A549 (cell line): ENCODE results near the gene NTN4. TPM values are rescaled to one million over a fixed set of nuclear protein-coding genes. Genes with fewer than 3 reads are reported as not detected.
A peak's percentile ranks its signal among the peaks of the same experiment; 100 is the strongest.

Experiments used
- ATAC-seq, 2 experiments: fragments of 200-7000 bp in 1 of 2; fragments of >200 bp in 1 of 2; cut with Nextera tagmentation in 1 of 2; cut with Tn5 transposase in 1 of 2; 3 replicates each; pipeline versions ENCODE4 v1.8.0 to v1.9.1; 2018 to 2020; ENCODE audit warnings: mild to moderate bottlenecking in 1 of 2, moderate library complexity in 1 of 2
- CTCF ChIA-PET: fragments of 300-600 bp; sonication (Branson Sonifier 250); formaldehyde crosslinking; extraction: SDS; loops from one replicate; lab custom pipeline; 2021; ENCODE audit warnings: antibody characterized with exemption, inconsistent platforms; lab: Yijun Ruan, JAX
- POLR2A ChIA-PET: fragments of 350-600 bp; formaldehyde crosslinking; extraction: SDS; loops from one replicate; lab custom pipeline; 2021; ENCODE audit warnings: antibody characterized with exemption, inconsistent platforms; lab: Yijun Ruan, JAX
- DNase-seq, 2 experiments: peaks; one replicate each; pipeline versions ENCODE4 v3.0.0 to v3.0.0-alpha.2; 2011 to 2016; ENCODE audit warnings: low read depth in 1 of 2, low spot score in 1 of 2
- FAIRE-seq: peaks from 2 replicates; lab custom pipeline; 2011; peaks lifted over from hg19 to GRCh38; lab: Jason Lieb, UNC
- H3K27ac ChIP-seq, 2 experiments: fragments of >200 bp; sonication (Bioruptor Twin); formaldehyde crosslinking; 3 replicates each; pipeline ENCODE4 v1.5.1; 2016 to 2017
- H3K4me1 ChIP-seq: fragments of >200 bp; sonication (Bioruptor Twin); formaldehyde crosslinking; 3 replicates; pipeline ENCODE4 v1.6.1; 2016
- H3K4me2 ChIP-seq: fragments of >200 bp; sonication (Bioruptor Twin); formaldehyde crosslinking; 3 replicates; pipeline ENCODE4 v1.6.1; 2016
- H3K4me3 ChIP-seq: fragments of >200 bp; sonication (Bioruptor Twin); formaldehyde crosslinking; 3 replicates; pipeline ENCODE4 v1.5.1; 2016
- H3K9me3 ChIP-seq: fragments of >200 bp; sonication (Bioruptor Twin); formaldehyde crosslinking; 3 replicates; pipeline ENCODE4 v1.6.1; 2016
- CBX2 ChIP-seq: fragments of 200-600 bp; sonication (generic); IDR thresholded peaks from 2 replicates; pipeline ENCODE4 v1.6.1; 2016; ENCODE audit warnings: low read depth, mild to moderate bottlenecking, borderline replicate concordance
- CHD2 ChIP-seq: fragments of 150-350 bp; IDR thresholded peaks from 2 replicates; pipeline ENCODE4 v1.6.1; 2014; ENCODE audit warnings: low read length; ENCODE audit not compliant: partially characterized antibody
- EHMT2 ChIP-seq: fragments of 200-600 bp; sonication (generic); IDR thresholded peaks from 2 replicates; pipeline ENCODE4 v1.6.1; 2016; ENCODE audit warnings: antibody characterized with exemption, low read depth, mild to moderate bottlenecking, moderate library complexity
- HDAC2 ChIP-seq: fragments of 200-600 bp; sonication (generic); IDR thresholded peaks from 2 replicates; pipeline ENCODE4 v1.6.1; 2016
- JUNB ChIP-seq: fragments of >200 bp; sonication (Bioruptor Twin); formaldehyde crosslinking; IDR thresholded peaks from 2 replicates; pipeline ENCODE4 v1.6.1; 2016
- KDM1A ChIP-seq: fragments of 200-600 bp; sonication (generic); IDR thresholded peaks from 2 replicates; pipeline ENCODE4 v1.6.1; 2016; ENCODE audit warnings: low read depth, mild to moderate bottlenecking
- KDM5A ChIP-seq: fragments of 200-600 bp; sonication (generic); IDR thresholded peaks from 2 replicates; pipeline ENCODE4 v1.6.1; 2016; ENCODE audit warnings: antibody characterized with exemption, mild to moderate bottlenecking
- MAFK ChIP-seq: fragments of 450-650 bp; IDR thresholded peaks from 2 replicates; pipeline ENCODE4 v1.6.1; 2014; ENCODE audit not compliant: partially characterized antibody
- POLR2A ChIP-seq: IDR thresholded peaks from 2 replicates; pipeline ENCODE4 v1.6.1; 2012; ENCODE audit warnings: mild to moderate bottlenecking, low read length
- POLR2AphosphoS2 ChIP-seq: conservative IDR thresholded peaks from 2 replicates; pipeline ENCODE4 v1.6.1; 2012; ENCODE audit warnings: low read length, improper control_type of control experiment, inconsistent platforms
- RAD21 ChIP-seq, 2 experiments: fragments of >200 bp in 1 of 2; sonication (Bioruptor Twin) in 1 of 2; formaldehyde crosslinking in 1 of 2; IDR thresholded peaks in 1 of 2; conservative IDR thresholded peaks in 1 of 2; 2 replicates in 1 of 2; 3 replicates in 1 of 2; pipeline ENCODE4 v1.6.1; 2012 to 2018; ENCODE audit warnings: inconsistent platforms in 1 of 2
- RARB ChIP-seq: fragments of 250-450 bp; sonication (Bioruptor Pico); IDR thresholded peaks from 2 replicates; pipeline ENCODE4 v1.8.0; 2021; ENCODE audit warnings: mild to moderate bottlenecking, moderate library complexity
- RCOR1 ChIP-seq: fragments of 150-350 bp; IDR thresholded peaks from 2 replicates; pipeline ENCODE4 v1.6.1; 2014; ENCODE audit warnings: antibody characterized with exemption, low read length, low read depth
- RFX5 ChIP-seq: fragments of 450-650 bp; IDR thresholded peaks from 2 replicates; pipeline ENCODE4 v1.7.1; 2014; ENCODE audit warnings: antibody characterized with exemption, mild to moderate bottlenecking, moderate library complexity
- RNF2 ChIP-seq: fragments of 200-600 bp; sonication (generic); IDR thresholded peaks from 2 replicates; pipeline ENCODE4 v1.6.1; 2016; ENCODE audit warnings: low read depth, mild to moderate bottlenecking, antibody characterized with exemption, moderate library complexity, borderline replicate concordance
- SMC3 ChIP-seq: fragments of >200 bp; sonication (Bioruptor Twin); formaldehyde crosslinking; IDR thresholded peaks from 3 replicates; pipeline ENCODE4 v1.6.1; 2018; ENCODE audit warnings: inconsistent platforms
- TP53 ChIP-seq: fragments of 250-450 bp; sonication (Bioruptor Pico); IDR thresholded peaks from 2 replicates; pipeline ENCODE4 v1.5.0; 2021; ENCODE audit warnings: mild to moderate bottlenecking, moderate library complexity
- ZC3H11A ChIP-seq: fragments of 450-650 bp; IDR thresholded peaks from 2 replicates; pipeline ENCODE4 v1.6.1; 2014; ENCODE audit warnings: antibody characterized with exemption, mild to moderate bottlenecking
- ZFP36 ChIP-seq: fragments of 450-650 bp; IDR thresholded peaks from 2 replicates; pipeline ENCODE4 v1.6.1; 2014; ENCODE audit warnings: borderline replicate concordance; ENCODE audit not compliant: partially characterized antibody
- ZSCAN20 ChIP-seq: fragments of 250-450 bp; sonication (Bioruptor Pico); IDR thresholded peaks from 2 replicates; pipeline ENCODE4 v1.8.0; 2022; ENCODE audit warnings: mild to moderate bottlenecking, moderate library complexity
- WGBS: methylation state at CpG from one replicate; pipeline ENCODE4 v1.1.6; 2017; ENCODE audit errors: missing lambda C conversion rate; 5-methylcytosine and 5-hydroxymethylcytosine counted together
- polyA plus RNA-seq, 4 experiments: library from polyadenylated mRNA; depleted of rRNA in 3 of 4; stranded (reverse); fragments of >200 nt; fragmentation: RNase III in 1 of 4; extraction: RNeasy Plus Mini Kit Qiagen cat#74134 plus additional on column Dnase treatment in 1 of 4; gene quantifications; 2 replicates in 3 of 4; 3 replicates in 1 of 4; pipeline ENCODE4 v1.2.3, GENCODE V29; 2011 to 2017
- TF ChIP-seq, protein P1 (sequence below): fragments of 250-450 bp; sonication (Bioruptor Pico); IDR thresholded peaks from 2 replicates; pipeline ENCODE4 v1.5.0; 2021; ENCODE audit warnings: mild to moderate bottlenecking, moderate library complexity, borderline replicate concordance
- TF ChIP-seq, protein P2 (sequence below): IDR thresholded peaks from 2 replicates; pipeline ENCODE4 v1.6.1; 2012; ENCODE audit warnings: low read depth, borderline replicate concordance
- TF ChIP-seq, protein P3 (sequence below): fragments of >200 bp; sonication (Bioruptor Twin); formaldehyde crosslinking; IDR thresholded peaks from 3 replicates; pipeline ENCODE4 v1.5.1; 2016
- TF ChIP-seq, protein P4 (sequence below): IDR thresholded peaks from 2 replicates; pipeline ENCODE4 v1.6.1; 2012

NTN4 gene
- polyA plus RNA-seq, 2 of the 4 experiments (the other 2 are of a cell fraction): 37.3 to 132 TPM

DNA sequence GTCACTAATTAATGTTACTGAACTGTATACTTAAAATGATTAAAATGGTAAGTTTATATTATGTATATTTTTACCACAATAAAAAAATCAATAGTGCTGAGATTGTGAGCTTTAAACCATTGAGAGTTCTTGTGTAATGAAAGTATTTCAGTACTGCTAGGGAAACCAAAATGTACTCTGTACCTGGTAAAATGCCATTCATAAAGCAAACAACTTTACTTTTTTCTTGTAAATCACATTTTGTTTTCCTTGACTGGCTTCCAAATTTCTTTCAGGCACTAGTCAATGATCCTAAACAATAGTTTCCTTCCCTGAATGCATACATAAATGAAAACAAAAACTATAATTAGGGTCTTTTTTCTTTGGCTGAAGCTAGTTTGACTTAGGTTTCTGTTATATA is 38.8 kb upstream of the NTN4 start:
- CTCF ChIA-PET: interaction anchor here (0.8 to 1.5 kb wide), 4 partner anchors 9 to 215 kb away, joined by 3 to 4 read pairs (median 3); no protein-coding TSS in a partner anchor
- FAIRE-seq: no peak
- POLR2A ChIA-PET: no interaction called here
- no peak for DNase-seq
- Histone ChIP-seq H3K4me3 (no peak overlapping the region), H3K27ac (no peak overlapping the region), H3K4me2 (peak overlapping the region; percentile 20; the same call in 2 of the 3 replicates), H3K4me1 (peaks cover 23% of the 10 kb centered on the region; the same call in 2 of the 3 replicates), H3K9me3 (no peaks in the 10 kb centered on the region)
- TF ChIP-seq, protein P1, sequence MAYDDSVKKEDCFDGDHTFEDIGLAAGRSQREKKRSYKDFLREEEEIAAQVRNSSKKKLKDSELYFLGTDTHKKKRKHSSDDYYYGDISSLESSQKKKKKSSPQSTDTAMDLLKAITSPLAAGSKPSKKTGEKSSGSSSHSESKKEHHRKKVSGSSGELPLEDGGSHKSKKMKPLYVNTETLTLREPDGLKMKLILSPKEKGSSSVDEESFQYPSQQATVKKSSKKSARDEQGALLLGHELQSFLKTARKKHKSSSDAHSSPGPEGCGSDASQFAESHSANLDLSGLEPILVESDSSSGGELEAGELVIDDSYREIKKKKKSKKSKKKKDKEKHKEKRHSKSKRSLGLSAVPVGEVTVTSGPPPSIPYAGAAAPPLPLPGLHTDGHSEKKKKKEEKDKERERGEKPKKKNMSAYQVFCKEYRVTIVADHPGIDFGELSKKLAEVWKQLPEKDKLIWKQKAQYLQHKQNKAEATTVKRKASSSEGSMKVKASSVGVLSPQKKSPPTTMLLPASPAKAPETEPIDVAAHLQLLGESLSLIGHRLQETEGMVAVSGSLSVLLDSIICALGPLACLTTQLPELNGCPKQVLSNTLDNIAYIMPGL (CRISPR knock-in tag): no peak
- no peak for TF ChIP-seq ZC3H11A
- no peak for ATAC-seq

DNA sequence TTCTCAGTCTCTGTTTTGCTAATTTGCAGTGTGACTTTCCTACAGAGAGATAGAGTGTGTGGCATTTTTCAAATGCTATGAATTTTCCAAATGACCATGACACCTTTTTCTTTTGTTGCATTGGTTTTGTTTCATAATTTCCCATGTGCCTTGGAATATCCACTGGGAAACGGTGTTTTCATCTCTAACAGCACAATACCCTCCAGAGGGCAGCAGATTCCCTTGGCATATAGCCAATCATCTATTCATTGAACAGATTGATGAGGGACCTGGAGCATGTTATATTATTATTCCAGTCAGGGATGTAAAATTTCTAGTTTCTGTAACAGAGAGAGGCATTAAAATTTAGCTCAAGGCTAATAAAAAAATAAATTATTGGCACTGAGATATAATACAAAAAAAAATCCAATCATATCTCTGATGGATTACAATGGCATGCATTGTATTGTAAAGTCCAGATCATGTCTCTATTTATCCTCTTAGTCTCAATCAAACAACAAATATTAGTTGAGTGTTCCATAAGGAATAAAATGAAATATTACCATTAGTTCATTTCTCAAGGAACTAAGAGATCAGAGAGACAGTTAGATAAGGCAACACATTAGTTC is 29.6 kb upstream of the NTN4 start:
- no peak overlapping the region for H3K4me3 ChIP-seq
- ATAC-seq (peak in 1 of 2 experiments; percentile 82; a peak in 3 of 6 replicates), FAIRE-seq (peak; percentile 90), DNase-seq (peak; percentile 72 to 75)
- no peak overlapping the region for H3K27ac ChIP-seq
- TF ChIP-seq POLR2A: no peak
- peak; percentile 52 to 66 for TF ChIP-seq RAD21 (conservative IDR thresholded peaks at IDR 0.05 in 1 of 2, IDR thresholded peaks at IDR 0.05 in 1 of 2)
- TF ChIP-seq KDM5A: no peak
- no peak for TF ChIP-seq ZC3H11A
- TF ChIP-seq ZFP36: no peak
- TF ChIP-seq TP53 (CRISPR knock-in tag): no peak
- TF ChIP-seq, protein P2, sequence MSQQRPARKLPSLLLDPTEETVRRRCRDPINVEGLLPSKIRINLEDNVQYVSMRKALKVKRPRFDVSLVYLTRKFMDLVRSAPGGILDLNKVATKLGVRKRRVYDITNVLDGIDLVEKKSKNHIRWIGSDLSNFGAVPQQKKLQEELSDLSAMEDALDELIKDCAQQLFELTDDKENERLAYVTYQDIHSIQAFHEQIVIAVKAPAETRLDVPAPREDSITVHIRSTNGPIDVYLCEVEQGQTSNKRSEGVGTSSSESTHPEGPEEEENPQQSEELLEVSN: no peak
- TF ChIP-seq POLR2AphosphoS2: no peak
- peak; percentile 75 for TF ChIP-seq SMC3
- TF ChIP-seq JUNB: no peak
- no peak for TF ChIP-seq ZSCAN20
- TF ChIP-seq, protein P3, sequence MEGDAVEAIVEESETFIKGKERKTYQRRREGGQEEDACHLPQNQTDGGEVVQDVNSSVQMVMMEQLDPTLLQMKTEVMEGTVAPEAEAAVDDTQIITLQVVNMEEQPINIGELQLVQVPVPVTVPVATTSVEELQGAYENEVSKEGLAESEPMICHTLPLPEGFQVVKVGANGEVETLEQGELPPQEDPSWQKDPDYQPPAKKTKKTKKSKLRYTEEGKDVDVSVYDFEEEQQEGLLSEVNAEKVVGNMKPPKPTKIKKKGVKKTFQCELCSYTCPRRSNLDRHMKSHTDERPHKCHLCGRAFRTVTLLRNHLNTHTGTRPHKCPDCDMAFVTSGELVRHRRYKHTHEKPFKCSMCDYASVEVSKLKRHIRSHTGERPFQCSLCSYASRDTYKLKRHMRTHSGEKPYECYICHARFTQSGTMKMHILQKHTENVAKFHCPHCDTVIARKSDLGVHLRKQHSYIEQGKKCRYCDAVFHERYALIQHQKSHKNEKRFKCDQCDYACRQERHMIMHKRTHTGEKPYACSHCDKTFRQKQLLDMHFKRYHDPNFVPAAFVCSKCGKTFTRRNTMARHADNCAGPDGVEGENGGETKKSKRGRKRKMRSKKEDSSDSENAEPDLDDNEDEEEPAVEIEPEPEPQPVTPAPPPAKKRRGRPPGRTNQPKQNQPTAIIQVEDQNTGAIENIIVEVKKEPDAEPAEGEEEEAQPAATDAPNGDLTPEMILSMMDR: peak; percentile 70
- ChIA-PET CTCF (interaction anchor here (0.6 to 8.6 kb wide), 7 partner anchors 8 to 696 kb away, joined by 3 to 132 read pairs (median 4); no protein-coding TSS in a partner anchor), POLR2A (no interaction called here)
- H3K4me1 ChIP-seq: peaks cover 4% of the 10 kb centered on the region; the same call in 2 of the 3 replicates
- WGBS: 13% methylated on average over 1 of the region's 1 CpG
- no peaks in the 10 kb centered on the region for H3K9me3 ChIP-seq
- H3K4me2 ChIP-seq: no peak overlapping the region

DNA sequence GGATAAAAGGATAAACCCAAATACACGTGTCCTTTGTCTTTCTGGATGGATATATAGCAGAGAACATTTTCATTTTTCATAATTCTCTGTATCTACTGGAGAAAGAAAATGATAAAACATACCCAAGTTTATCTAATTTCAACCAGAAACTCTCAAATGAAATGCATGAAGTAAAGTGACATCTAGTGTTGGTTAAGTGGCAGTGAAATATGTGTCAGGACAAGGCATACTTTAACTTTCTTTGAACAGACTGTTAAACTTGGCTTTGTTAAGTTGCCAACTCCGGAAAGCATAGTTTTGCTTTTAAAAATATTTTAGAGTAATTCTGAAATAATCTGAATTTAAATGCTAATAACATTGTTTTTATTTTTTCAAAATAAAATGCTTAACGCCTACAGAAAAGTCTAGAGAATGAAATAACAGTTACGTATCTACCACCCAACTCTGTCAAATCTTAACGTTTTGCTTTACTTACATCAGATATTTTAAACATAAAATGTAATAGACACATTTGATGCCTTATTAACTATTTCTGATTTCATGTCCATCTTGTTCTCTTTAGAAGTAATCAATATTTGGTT is 25.2 kb upstream of the NTN4 start:
- no peak overlapping the region for H3K4me3 ChIP-seq
- peak; percentile 43 to 65 for DNase-seq
- ChIA-PET CTCF (interaction anchor here (0.7 to 8.6 kb wide), 20 partner anchors 8 to 236 kb away, joined by 3 to 132 read pairs (median 6); no protein-coding TSS in a partner anchor), POLR2A (no interaction called here)
- peak; percentile 98 for FAIRE-seq
- peak; percentile 78 to 89; a peak in 5 of 6 replicates for ATAC-seq
- no peaks in the 10 kb centered on the region for H3K9me3 ChIP-seq
- H3K4me2 ChIP-seq: peak overlapping the region; percentile 10; the same call in 1 of the 3 replicates
- H3K4me1 ChIP-seq: peaks cover 9% of the 10 kb centered on the region; the same call in 2 of the 3 replicates
- peak overlapping the region; percentile 48 to 70; a peak in 5 of 6 replicates for H3K27ac ChIP-seq
- WGBS: 39% methylated on average over 5 of the region's 5 CpGs
- TF ChIP-seq JUNB (no peak), KDM1A (no peak), HDAC2 (no peak), RARB (no peak), MAFK (no peak), RCOR1 (no peak), RNF2 (no peak), RFX5 (no peak), EHMT2 (no peak), POLR2AphosphoS2 (no peak), SMC3 (peak; percentile 95), CBX2 (no peak), CHD2 (no peak), ZFP36 (no peak), POLR2A (no peak)
- TF ChIP-seq, protein P4, sequence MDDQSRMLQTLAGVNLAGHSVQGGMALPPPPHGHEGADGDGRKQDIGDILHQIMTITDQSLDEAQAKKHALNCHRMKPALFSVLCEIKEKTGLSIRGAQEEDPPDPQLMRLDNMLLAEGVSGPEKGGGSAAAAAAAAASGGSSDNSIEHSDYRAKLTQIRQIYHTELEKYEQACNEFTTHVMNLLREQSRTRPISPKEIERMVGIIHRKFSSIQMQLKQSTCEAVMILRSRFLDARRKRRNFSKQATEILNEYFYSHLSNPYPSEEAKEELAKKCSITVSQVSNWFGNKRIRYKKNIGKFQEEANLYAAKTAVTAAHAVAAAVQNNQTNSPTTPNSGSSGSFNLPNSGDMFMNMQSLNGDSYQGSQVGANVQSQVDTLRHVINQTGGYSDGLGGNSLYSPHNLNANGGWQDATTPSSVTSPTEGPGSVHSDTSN: no peak
- TF ChIP-seq, protein P3: peak; percentile 92
